GM21423 (cell line): ENCODE measurements around the gene SLC22A12.
"Not testable (repeated sequence)": the region's sequence is repeated elsewhere in the genome, so short reads cannot be mapped to it uniquely, and the experiment has no call there.

Experiments used
- ATAC-seq: cut with Tn5 transposase; IDR thresholded peaks from one replicate; pipeline ENCODE4 v1.9.1; 2021; ENCODE audit warnings: mild to moderate bottlenecking, moderate library complexity; ENCODE audit not compliant: unreplicated experiment

SLC22A12 gene

DNA sequence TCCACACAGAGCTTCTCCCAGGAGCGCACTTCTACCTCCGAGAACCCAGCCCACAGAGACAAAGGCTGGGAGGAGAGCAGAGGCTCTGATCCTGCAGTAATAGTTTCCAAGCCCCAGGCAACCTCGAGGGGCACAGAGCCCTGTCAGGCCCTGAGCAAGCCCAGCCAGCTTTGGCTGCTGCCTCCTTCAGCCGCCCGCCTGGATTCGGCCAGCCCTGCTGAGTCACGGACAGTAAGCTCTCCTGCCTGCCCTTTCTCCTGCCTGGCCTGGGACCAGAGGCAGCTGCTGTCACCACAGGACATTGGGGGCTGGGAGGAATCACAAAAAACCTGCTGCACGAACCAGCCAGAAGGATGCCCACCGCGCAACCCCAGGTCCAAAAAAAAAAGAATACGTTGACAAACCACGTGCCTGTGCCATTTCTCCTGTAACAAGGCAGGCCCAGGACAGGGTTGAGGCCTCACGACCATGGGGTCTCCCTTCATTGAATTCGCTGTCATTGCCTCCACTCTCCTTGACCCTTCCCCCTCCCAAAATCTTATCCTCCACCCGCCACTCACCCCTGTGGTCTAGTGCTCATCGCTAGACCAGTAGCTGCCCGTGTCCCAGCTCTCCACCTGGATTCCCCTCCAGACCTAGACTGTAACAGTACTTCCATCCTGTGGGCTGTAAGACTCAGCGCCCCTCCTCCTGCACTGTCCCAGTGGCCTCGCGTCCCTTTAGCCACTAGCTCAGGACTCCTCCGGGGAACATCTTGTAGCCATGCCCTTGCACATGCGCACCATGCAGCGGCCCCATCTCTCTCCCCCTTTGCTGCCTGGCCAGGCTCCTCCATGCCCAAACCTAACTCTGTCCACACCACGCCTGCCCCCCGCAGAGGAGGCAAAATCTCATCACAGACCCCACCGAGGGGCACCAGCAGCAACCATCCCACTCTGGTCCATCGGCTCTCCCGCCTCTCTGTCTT is 7.4 kb upstream of the SLC22A12 start:
- no peak for ATAC-seq

DNA sequence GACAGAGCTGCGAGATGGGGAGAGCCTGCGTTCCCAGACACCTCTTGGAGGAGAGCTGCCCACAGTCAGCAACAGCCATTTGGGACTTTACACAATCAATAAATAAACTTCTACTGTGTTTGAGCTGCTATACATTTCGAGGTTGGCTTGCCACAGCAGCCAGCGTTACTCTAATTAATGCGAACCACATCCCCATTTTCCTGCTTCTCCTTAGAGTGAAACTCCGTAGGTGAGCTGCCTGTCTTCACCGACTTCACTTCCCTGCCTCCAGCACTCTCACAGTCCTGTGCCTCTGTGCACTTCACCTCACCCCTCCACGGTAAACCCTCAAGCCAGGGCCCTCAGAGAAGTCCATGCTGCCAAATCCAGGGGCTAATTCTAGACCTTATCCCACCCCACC is 5.9 kb upstream of the SLC22A12 start:
- ATAC-seq = no peak

DNA sequence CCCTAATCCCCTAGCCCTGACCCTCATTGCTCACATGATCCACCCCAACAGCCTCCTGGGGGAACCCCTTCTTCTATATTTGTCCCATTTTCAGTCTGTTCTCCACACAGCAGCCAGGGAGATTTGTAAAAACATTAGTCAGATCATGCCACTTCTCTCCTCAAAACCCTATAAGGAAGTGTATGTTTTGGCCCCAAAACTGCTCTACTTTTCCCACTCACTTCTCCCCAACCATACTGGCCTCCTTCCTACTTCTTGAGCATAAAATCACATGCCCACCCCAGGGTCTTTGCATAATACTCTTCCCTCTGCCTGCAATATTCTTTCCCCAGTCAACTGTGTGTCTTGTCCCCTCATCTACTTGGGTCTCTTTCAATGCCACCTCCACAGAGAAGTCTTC is 4.7 kb upstream of the SLC22A12 start:
- no peak for ATAC-seq

DNA sequence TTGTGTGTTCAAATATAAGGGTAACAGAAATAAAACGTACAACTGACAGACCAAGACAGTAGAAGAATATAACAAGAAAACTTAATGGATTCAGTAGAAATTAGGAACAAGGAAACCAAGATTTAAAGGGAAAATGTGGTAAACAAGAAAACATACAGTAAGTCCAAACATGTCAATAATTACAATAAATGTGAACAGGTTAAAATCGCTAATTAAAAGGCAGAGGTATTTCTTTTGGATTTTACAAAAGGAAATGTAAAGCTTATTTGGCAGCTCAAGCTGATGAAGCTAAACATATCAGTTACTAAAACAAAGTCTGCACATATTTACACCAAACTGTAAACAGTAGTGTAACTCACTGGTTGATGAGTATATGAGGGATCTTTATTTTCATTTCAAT is 2.3 kb upstream of the SLC22A12 start:
- no peak for ATAC-seq

DNA sequence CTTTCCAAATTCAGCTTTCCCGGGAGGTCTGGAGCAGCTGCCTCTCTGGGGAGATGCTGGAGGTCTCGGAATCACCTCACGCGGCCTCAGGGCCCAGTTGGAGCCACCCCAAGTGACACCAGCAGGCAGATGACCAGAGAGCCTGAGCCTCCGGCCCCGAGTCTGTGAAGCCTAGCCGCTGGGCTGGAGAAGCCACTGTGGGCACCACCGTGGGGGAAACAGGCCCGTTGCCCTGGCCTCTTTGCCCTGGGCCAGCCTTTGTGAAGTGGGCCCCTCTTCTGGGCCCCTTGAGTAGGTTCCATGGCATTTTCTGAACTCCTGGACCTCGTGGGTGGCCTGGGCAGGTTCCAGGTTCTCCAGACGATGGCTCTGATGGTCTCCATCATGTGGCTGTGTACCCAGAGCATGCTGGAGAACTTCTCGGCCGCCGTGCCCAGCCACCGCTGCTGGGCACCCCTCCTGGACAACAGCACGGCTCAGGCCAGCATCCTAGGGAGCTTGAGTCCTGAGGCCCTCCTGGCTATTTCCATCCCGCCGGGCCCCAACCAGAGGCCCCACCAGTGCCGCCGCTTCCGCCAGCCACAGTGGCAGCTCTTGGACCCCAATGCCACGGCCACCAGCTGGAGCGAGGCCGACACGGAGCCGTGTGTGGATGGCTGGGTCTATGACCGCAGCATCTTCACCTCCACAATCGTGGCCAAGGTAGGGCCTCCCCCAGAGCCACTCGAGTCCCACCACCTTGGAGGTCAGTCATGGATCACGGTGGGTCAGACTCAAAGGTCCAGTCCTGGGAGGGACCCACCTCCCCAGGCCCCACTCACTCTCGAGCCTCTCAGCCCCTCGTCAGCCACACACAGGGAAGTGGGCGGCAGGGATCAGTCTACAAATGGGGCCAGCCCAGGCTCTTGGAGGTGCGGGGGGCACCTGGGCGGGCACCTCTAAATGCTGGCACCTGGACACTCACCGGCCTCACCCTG is 525 bp downstream of the SLC22A12 start:
- ATAC-seq = no peak

DNA sequence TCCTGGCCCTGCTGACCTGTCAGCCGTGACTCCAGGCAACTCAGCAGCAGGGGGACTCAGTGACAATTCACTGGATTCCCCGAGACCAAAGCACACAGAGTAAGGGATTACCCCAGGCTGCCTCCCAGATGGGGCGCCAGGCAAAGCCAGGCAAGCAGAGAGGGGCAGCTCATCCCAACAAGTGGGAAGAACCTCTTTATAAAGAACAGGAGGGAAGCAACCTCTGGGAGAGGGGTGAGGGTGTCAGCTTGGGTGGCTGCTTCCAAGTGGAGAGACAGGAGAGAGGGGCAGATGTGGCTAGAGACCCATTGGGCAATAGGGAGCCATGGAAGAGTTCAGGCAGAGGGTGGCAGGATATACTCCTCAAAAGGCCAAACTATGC is 1.2 kb downstream of the SLC22A12 start:
- no peak for ATAC-seq

DNA sequence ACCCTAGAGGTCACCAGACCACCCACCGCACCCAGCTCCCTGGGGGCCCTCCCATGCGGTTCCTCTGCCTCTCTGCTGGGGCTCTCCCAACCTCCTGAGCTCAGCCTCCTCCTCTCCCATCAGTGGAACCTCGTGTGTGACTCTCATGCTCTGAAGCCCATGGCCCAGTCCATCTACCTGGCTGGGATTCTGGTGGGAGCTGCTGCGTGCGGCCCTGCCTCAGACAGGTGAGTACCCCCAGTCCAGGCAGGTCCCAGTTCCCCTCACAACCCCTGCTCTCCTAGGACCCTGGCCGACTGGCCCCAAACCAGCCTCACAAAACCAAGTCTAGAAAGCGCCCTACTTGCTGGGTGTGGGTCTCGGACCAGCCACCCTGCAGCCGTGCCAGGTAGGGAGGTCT is 1.6 kb downstream of the SLC22A12 start:
- ATAC-seq = no peak

DNA sequence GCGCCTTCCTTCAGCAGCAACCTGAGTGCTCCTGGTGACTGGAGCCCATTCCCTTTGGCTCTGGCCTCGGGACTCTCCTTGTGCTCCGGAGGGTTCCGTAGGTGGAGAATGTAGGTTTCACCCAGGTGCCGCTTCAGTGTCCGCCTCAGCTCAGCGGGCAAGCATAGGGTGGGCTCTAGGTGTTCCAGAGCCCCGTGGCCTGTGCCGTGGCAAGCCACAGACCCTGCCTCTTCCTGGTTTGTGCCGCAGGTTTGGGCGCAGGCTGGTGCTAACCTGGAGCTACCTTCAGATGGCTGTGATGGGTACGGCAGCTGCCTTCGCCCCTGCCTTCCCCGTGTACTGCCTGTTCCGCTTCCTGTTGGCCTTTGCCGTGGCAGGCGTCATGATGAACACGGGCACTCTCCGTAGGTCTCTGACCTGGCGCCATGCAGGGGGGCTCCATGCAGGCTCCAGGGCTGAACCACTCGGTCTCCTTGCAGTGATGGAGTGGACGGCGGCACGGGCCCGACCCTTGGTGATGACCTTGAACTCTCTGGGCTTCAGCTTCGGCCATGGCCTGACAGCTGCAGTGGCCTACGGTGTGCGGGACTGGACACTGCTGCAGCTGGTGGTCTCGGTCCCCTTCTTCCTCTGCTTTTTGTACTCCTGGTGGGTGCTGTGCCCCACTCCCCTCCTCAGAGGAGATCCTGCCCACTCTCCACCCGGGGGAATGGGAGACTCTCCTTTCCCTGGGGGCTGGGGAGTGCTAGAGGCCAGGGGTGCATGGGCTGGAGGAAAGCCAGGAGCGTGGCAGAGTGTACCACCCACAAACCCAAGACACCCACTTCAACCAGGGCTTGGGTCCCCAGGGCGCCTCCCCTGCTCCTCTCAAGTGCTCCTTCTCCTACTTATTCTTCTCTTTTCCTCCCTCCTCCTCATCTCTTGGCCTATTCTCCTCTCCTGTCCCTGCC is 2.4 kb downstream of the SLC22A12 start:
- ATAC-seq = no peak

DNA sequence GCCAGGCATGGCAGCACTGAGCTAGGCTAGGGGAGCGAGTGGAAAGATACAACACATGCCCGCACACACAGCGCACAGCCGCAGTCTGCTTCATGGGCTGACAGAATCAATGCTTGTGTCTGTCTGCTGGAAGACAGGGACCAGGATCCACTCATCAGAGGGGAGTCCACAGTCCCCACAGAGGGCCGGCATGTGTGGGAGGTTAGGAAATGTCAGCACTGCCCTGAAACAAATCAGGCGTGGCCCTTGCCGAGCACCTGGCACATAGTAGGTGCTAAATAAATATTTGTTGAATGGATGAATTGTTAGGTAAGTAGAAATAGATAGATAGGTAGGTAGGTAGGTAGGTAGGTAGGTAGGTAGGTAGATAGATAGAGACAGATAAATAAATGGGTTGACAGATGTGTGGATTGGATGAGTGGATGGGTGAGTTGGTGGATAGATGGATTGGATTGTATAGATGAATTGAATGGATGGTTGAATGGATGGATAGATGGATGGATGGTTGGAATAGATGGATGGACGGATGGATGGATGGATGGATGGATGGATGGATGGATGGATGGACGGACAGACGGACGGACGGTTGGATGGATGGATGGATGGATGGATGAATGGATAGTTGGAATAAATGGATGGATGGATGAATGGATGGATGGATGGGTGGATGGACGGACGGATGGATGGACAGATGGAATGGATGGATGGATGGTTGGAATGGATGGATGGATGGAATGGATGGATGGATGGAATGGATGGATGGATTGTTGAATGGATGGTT is 3.3 kb downstream of the SLC22A12 start:
- no peak for ATAC-seq

DNA sequence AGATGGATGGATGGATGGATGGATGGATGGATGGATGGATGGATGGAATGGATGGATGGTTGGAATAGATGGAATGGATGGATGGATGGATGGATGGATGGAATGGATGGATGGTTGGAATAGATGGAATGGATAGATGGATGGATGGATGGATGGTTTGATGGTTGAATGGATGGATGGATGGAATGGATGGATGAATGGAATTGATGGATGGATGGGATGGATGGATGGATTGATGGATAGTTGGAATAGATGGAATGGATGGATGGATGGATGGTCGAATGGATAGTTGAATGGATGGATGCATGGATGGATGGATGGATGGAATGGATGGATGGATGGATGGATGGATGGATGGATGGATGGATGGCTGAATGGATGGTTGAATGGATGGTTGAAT is 4.9 kb downstream of the SLC22A12 start:
- not testable (repeated sequence) for ATAC-seq

DNA sequence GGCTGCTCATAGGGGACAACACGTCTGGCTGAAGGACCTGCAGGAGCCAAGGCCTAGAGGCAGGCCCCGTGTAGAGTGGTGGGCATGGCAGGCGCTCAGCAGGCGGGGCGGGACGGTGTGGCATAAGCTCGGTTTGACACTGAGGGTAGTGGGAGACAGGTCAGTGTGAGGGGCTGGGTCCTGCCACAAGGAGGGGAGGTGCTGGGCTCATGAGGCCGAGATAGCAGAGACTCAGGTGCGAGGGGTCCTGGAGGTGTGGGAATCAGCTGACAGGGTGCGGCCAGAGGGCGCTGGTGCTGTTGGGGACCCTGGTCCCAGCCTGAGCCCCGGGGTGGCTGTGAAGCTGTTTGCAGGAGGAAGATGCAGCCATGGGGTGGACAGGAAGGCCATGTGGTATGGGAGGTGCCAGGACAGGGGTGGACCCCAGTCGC is 6.7 kb downstream of the SLC22A12 start:
- no peak for ATAC-seq

DNA sequence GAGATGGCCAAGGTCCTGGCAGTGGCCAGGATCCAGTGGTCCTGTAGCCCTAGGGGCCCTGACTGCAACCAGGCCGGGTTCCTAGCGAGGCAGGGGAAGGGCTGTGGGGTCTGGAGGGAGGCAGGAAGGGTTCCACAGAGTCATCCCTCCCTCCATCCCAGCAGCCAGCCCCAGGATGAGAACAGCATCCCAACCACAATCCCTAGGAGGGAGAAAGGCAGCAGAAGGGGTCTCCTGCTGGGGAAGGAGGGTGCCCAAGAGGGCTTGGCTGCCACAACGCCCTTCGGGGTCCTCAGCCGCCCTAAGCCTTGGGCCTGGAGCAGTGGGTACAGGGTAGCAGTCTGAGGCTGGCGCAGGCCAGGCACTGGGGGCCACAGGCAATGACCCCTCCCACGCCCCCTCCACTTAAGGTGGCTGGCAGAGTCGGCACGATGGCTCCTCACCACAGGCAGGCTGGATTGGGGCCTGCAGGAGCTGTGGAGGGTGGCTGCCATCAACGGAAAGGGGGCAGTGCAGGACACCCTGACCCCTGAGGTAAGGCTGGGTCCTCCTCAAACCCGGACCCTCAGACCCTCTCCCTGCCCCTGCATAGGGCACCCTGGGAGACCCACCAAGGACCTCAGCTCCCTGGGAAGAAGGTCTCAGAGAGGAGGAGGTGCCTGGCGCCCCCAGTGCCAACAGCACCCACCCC is 7.2 kb downstream of the SLC22A12 start:
- no peak for ATAC-seq

DNA sequence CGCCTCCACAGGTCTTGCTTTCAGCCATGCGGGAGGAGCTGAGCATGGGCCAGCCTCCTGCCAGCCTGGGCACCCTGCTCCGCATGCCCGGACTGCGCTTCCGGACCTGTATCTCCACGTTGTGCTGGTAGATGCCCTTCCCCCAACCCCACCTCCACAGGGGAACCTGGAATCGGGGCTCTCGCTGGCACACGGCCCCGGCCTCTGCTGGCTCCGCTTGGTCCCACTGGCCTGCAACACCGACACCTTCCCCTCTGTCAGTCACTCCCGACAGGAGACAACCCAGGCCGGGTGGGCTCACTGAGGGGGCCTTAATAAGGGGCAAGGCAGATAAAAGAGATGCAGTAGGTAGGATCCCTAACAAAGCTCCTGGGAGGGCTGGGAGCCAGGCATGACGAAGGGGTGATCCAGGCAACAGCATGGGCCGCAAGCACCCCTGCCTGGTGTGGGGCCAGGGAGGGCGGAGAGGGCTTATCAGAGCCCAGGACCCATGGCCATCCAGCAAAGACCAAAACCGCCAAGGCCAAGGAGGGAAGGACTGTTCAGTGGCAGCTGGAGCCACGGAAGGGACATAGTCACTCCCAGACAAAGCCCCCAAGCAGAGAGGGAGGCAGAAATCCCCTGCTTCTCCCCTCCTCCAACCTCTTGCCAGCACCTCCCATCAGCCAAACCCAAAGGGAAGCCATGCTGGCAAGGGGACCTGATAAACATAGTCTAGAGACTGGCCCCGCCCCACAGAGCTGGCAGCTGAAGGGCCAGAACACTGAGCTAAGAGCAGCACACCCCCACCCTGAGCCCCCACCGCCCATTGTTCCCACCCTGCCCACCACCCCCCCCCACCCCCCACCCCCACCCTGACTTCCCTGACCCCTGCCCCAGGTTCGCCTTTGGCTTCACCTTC is 8.0 kb downstream of the SLC22A12 start:
- no peak for ATAC-seq

DNA sequence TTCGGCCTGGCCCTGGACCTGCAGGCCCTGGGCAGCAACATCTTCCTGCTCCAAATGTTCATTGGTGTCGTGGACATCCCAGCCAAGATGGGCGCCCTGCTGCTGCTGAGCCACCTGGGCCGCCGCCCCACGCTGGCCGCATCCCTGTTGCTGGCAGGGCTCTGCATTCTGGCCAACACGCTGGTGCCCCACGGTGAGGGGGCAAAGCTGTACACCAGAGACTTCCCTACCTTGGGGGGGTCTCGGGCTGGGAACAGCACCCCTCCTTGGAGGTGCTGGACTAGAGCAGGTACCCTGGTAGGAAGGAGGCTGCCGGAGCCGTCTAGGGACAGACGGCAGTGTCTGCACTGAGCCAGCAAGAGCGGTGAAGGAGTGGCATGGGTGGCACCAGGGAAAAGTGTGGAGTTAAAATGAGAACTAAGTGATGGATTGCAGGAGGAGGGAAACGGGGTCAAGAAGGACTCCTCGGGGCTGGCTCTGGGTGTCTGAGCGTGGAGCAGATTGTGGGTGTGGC is 8.7 kb downstream of the SLC22A12 start:
- no peak for ATAC-seq

DNA sequence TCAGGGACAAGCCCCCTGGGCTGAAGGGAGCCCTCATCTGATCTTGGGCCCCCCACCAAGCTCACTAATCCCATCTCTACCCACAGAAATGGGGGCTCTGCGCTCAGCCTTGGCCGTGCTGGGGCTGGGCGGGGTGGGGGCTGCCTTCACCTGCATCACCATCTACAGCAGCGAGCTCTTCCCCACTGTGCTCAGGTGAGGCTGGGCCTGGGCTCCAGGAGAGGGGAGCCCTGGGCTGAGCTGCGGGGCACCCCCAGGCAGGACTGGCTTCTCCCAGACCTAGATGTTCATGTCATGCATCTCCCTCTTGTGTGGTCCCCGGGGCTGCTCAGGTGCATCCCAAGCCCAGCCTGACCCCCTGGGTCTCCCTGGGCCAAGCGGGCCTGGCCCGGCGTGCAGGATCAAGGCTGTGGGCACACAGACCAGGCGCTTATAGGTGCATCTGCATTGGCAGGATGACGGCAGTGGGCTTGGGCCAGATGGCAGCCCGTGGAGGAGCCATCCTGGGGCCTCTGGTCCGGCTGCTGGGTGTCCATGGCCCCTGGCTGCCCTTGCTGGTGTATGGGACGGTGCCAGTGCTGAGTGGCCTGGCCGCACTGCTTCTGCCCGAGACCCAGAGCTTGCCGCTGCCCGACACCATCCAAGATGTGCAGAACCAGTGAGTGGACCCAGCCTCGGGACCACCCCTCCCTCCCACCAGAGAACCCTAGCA is 9.4 kb downstream of the SLC22A12 start:
- no peak for ATAC-seq

DNA sequence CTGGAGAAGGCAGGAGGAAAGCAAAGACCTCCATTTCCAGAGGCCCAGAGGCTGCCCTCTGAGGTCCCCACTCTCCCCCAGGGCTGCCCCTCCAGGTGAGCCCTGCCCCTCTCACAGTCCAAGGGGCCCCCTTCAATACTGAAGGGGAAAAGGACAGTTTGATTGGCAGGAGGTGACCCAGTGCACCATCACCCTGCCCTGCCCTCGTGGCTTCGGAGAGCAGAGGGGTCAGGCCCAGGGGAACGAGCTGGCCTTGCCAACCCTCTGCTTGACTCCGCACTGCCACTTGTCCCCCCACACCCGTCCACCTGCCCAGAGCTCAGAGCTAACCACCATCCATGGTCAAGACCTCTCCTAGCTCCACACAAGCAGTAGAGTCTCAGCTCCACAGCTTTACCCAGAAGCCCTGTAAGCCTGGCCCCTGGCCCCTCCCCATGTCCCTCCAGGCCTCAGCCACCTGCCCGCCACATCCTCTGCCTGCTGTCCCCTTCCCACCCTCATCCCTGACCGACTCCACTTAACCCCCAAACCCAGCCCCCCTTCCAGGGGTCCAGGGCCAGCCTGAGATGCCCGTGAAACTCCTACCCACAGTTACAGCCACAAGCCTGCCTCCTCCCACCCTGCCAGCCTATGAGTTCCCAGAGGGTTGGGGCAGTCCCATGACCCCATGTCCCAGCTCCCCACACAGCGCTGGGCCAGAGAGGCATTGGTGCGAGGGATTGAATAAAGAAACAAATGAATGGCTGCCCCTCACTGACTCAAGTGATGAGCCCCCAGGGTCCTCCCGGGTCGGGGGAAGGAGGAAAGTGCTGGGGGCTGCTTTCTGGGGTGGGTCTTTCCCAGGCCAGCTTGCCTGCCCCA is 10.8 kb downstream of the SLC22A12 start:
- ATAC-seq = no peak
